Measurements from ENCODE around the gene GPX4. TPM values are rescaled to one million over a fixed set of nuclear protein-coding genes. Genes with fewer than 3 reads are reported as not detected.

Gene GPX4
- total RNA-seq, 6 donors from 2014 or later = 370 to 717 (median 484) TPM

- no peak for TF ChIP-seq CTCF (IDR thresholded peaks at IDR 0.05)
- no peak for TF ChIP-seq EP300 (IDR thresholded peaks at IDR 0.05)
- TF ChIP-seq POLR2A (IDR thresholded peaks at IDR 0.05) = no peak
- no peak for TF ChIP-seq POLR2AphosphoS5 (IDR thresholded peaks at IDR 0.05)
Measured at GRCh38 chr19:1136621-1137317, 33.0 kb downstream of the GPX4 start.

GRCh38 chr19:1138121-1138520, 34.3 kb downstream of the GPX4 start:
- Histone ChIP-seq H3K9me3 (no peaks in the 10 kb centered on the region), H3K4me1 (peaks cover 32 to 39% (median 37%) of the 10 kb centered on the region in 4 donors), H3K27me3 (no peaks in the 10 kb centered on the region), H3K4me3 (no peak overlapping the region), H3K36me3 (peaks cover 4 to 60% (median 22%) of the 10 kb centered on the region in 4 donors), H3K27ac (no peak overlapping the region)
- ATAC-seq (ENCODE audit: low FRiP score in 2 of 2) (no peak), DNase-seq (peak in 1 of 2 donors; percentile 63)
- 89 to 91% methylated on average over 7 to 8 of the region's 11 CpGs for WGBS, 2 donors
- TF ChIP-seq POLR2A (IDR thresholded peaks at IDR 0.05) (no peak), POLR2AphosphoS5 (IDR thresholded peaks at IDR 0.05) (no peak), EP300 (IDR thresholded peaks at IDR 0.05) (no peak), CTCF (IDR thresholded peaks at IDR 0.05) (no peak)

More at GRCh38 chr19:1136621-1137317, 33.0 kb downstream of the GPX4 start:
- Histone ChIP-seq H3K9me3 (no peaks in the 10 kb centered on the region), H3K4me1 (peaks cover 42 to 49% (median 47%) of the 10 kb centered on the region in 4 donors), H3K27me3 (no peaks in the 10 kb centered on the region), H3K36me3 (peaks cover 0 to 49% (median 15%) of the 10 kb centered on the region in 4 donors), H3K27ac (peak overlapping the region; percentile 77 to 99 (median 97)), H3K4me3 (no peak overlapping the region)
- peak in 1 of 2 donors; percentile 52 for DNase-seq
- WGBS, 2 donors = 73 to 79% methylated on average over 17 to 18 of the region's 25 CpGs
- no peak for ATAC-seq (ENCODE audit: low FRiP score in 2 of 2)

- DNase-seq = peak in 1 of 2 donors; percentile 61
- 95% methylated on average over 15 of the region's 15 CpGs for WGBS, 2 donors
- H3K4me1 ChIP-seq = peaks cover 22 to 29% (median 27%) of the 10 kb centered on the region in 4 donors
- H3K27me3 ChIP-seq = no peaks in the 10 kb centered on the region
- TF ChIP-seq POLR2A (IDR thresholded peaks at IDR 0.05) (no peak), CTCF (IDR thresholded peaks at IDR 0.05) (no peak), POLR2AphosphoS5 (IDR thresholded peaks at IDR 0.05) (no peak), EP300 (IDR thresholded peaks at IDR 0.05) (no peak)
- no peak overlapping the region for H3K27ac ChIP-seq
- H3K4me3 ChIP-seq = no peak overlapping the region
- H3K9me3 ChIP-seq = no peaks in the 10 kb centered on the region
- no peak for ATAC-seq (ENCODE audit: low FRiP score in 2 of 2)
- peaks cover 4 to 70% (median 31%) of the 10 kb centered on the region in 4 donors for H3K36me3 ChIP-seq
Measured at GRCh38 chr19:1139126-1139525, 35.3 kb downstream of the GPX4 start.

GRCh38 chr19:1140272-1141027, 36.7 kb downstream of the GPX4 start:
- no peak overlapping the region for H3K4me3 ChIP-seq
- TF ChIP-seq POLR2A (IDR thresholded peaks at IDR 0.05) (no peak), EP300 (IDR thresholded peaks at IDR 0.05) (no peak), POLR2AphosphoS5 (IDR thresholded peaks at IDR 0.05) (no peak), CTCF (IDR thresholded peaks at IDR 0.05) (no peak)
- peaks cover 4 to 78% (median 33%) of the 10 kb centered on the region in 4 donors for H3K36me3 ChIP-seq
- WGBS, 2 donors = 89 to 92% methylated on average over 20 to 31 of the region's 39 CpGs
- no peaks in the 10 kb centered on the region for H3K9me3 ChIP-seq
- peaks cover 14 to 16% (median 16%) of the 10 kb centered on the region in 4 donors for H3K4me1 ChIP-seq
- ATAC-seq (ENCODE audit: low FRiP score in 2 of 2) = peak in 1 of 2 donors; percentile 7
- H3K27ac ChIP-seq = no peak overlapping the region
- no peaks in the 10 kb centered on the region for H3K27me3 ChIP-seq
- DNase-seq = peak in 1 of 2 donors; percentile 68
